Stimulated activated CD8-positive, alpha-beta memory T cell treated with anti-CD3 and anti-CD28 coated beads, Interleukin-2, amount 100 ng/mL, for 48 hours (primary cell): ENCODE measurements around the gene DNMT3L.
"Not testable (repeated sequence)": the region's sequence is repeated elsewhere in the genome, so short reads cannot be mapped to it uniquely, and the experiment has no call there.

Source experiments
- DNase-seq, 2 donors: peaks; one replicate each; pipeline ENCODE4 v3.0.0-alpha.2; 2020; ENCODE audit warnings: low read depth in 2 of 2

DNMT3L gene

GRCh38 chr21:44261675-44262295 is at the start of gene DNMT3L:
Gene DNMT3L, minus strand, starts transcription at chr21:44261897. Its CDS starts 638 bp downstream, at chr21:44261259.
- no peak for DNase-seq

GRCh38 chr21:44310628-44311507 is 49.2 kb upstream of the DNMT3L start:
- no peak for DNase-seq

- no peak for DNase-seq
Observed at GRCh38 chr21:44306936-44307704, 45.4 kb upstream of the DNMT3L start.

- no peak for DNase-seq
Observed at GRCh38 chr21:44305691-44306090, 44.0 kb upstream of the DNMT3L start.

- peak; percentile 22 to 34 for DNase-seq
Observed at GRCh38 chr21:44304877-44305293, 43.2 kb upstream of the DNMT3L start.

- no peak for DNase-seq
Observed at GRCh38 chr21:44304011-44304616, 42.4 kb upstream of the DNMT3L start.

GRCh38 chr21:44303490-44303981 is 41.8 kb upstream of the DNMT3L start:
- DNase-seq = no peak

- not testable (repeated sequence) for DNase-seq
Observed at GRCh38 chr21:44302573-44303401, 41.1 kb upstream of the DNMT3L start.

- DNase-seq = no peak
Observed at GRCh38 chr21:44301961-44302406, 40.3 kb upstream of the DNMT3L start.

GRCh38 chr21:44301141-44301540 is 39.4 kb upstream of the DNMT3L start:
- no peak for DNase-seq

- DNase-seq = peak; percentile 45 to 54
Observed at GRCh38 chr21:44300262-44300959, 38.7 kb upstream of the DNMT3L start.

- DNase-seq = peak; percentile 53 to 57
Observed at GRCh38 chr21:44299458-44300261, 38.0 kb upstream of the DNMT3L start, which contains the start of gene PFKL. Gene PFKL, plus strand, starts transcription at chr21:44300053. Its CDS starts 53 bp downstream, at chr21:44300106.

- no peak for DNase-seq
Observed at GRCh38 chr21:44299085-44299457, 37.4 kb upstream of the DNMT3L start.

GRCh38 chr21:44298301-44298700 is 36.6 kb upstream of the DNMT3L start:
- no peak for DNase-seq

- DNase-seq = peak; percentile 52 to 60
Observed at GRCh38 chr21:44297525-44298290, 36.0 kb upstream of the DNMT3L start.

- DNase-seq = no peak
Observed at GRCh38 chr21:44296916-44297315, 35.2 kb upstream of the DNMT3L start.

GRCh38 chr21:44296103-44296519 is 34.4 kb upstream of the DNMT3L start:
- DNase-seq = no peak

GRCh38 chr21:44295646-44296045 is 33.9 kb upstream of the DNMT3L start:
- DNase-seq = no peak
